ENCODE measurements around the gene ONECUT1. TPM values are rescaled to one million over a fixed set of nuclear protein-coding genes. Genes with fewer than 3 reads are reported as not detected.

ONECUT1 gene
- total RNA-seq, 1 donor from 2014 or later = 48.9 TPM

DNA sequence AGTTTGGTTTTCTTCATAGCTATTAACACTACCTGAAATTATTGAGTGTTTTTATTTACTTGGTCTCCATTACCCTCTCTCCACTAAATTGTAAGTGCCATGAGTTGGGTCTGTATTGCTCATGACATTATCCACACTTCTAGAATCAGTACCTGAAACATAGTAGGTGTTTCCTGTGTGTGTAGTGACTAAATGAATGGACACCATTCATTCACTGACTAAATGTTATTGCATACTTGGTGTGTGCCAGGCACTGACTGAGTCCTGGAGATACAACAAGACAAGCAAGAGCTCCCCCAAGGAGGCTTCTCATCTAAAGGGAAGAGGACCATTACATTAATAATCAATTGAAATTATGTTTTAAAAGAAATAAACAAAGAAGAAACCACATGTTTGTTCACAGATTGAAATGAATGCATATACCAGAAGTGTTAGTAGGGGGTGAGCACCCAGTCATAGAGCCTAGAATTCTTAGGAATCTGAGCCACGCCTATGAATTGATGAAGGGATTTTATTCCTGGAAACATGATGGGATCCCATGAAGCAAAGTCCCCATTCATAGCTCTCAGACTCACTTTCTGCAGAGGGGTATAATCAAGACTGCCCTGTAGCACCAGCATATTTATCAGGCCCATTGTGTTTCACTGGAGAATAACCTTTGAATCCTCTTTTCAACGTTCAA, 79.3 kb downstream of the ONECUT1 start:
- H3K36me3 Mint-ChIP-seq (ENCODE audit: unreplicated experiment) = no peaks in the 10 kb centered on the region
- no peak overlapping the region for H3K27ac Mint-ChIP-seq (ENCODE audit: unreplicated experiment)
- no peak for DNase-seq
- no peak overlapping the region for H3K4me3 Mint-ChIP-seq (ENCODE audit: unreplicated experiment)
- no peaks in the 10 kb centered on the region for H3K4me1 Mint-ChIP-seq (ENCODE audit: low read depth, unreplicated experiment)
- TF ChIP-seq, protein P1, sequence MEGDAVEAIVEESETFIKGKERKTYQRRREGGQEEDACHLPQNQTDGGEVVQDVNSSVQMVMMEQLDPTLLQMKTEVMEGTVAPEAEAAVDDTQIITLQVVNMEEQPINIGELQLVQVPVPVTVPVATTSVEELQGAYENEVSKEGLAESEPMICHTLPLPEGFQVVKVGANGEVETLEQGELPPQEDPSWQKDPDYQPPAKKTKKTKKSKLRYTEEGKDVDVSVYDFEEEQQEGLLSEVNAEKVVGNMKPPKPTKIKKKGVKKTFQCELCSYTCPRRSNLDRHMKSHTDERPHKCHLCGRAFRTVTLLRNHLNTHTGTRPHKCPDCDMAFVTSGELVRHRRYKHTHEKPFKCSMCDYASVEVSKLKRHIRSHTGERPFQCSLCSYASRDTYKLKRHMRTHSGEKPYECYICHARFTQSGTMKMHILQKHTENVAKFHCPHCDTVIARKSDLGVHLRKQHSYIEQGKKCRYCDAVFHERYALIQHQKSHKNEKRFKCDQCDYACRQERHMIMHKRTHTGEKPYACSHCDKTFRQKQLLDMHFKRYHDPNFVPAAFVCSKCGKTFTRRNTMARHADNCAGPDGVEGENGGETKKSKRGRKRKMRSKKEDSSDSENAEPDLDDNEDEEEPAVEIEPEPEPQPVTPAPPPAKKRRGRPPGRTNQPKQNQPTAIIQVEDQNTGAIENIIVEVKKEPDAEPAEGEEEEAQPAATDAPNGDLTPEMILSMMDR (IDR thresholded peaks at IDR 0.05; ENCODE audit: partially characterized antibody, unreplicated experiment) = no peak
- H3K27me3 Mint-ChIP-seq (ENCODE audit: unreplicated experiment) = peaks cover 6% of the 10 kb centered on the region
- peaks cover 2% of the 10 kb centered on the region for H3K9me3 Mint-ChIP-seq (ENCODE audit: unreplicated experiment)

GRCh38 chr15:52710050-52710707, 80.0 kb downstream of the ONECUT1 start:
- no peak for DNase-seq
- Mint-ChIP-seq H3K36me3 (ENCODE audit: unreplicated experiment) (no peaks in the 10 kb centered on the region), H3K4me3 (ENCODE audit: unreplicated experiment) (no peak overlapping the region), H3K27ac (ENCODE audit: unreplicated experiment) (no peak overlapping the region), H3K9me3 (ENCODE audit: unreplicated experiment) (peaks cover 2% of the 10 kb centered on the region), H3K27me3 (ENCODE audit: unreplicated experiment) (peaks cover 6% of the 10 kb centered on the region), H3K4me1 (ENCODE audit: low read depth, unreplicated experiment) (no peaks in the 10 kb centered on the region)
- TF ChIP-seq, protein P1 (IDR thresholded peaks at IDR 0.05; ENCODE audit: partially characterized antibody, unreplicated experiment) = no peak

- Mint-ChIP-seq H3K27ac (ENCODE audit: unreplicated experiment) (no peak overlapping the region), H3K9me3 (ENCODE audit: unreplicated experiment) (peaks cover 2% of the 10 kb centered on the region), H3K36me3 (ENCODE audit: unreplicated experiment) (no peaks in the 10 kb centered on the region), H3K4me3 (ENCODE audit: unreplicated experiment) (peak overlapping the region; percentile 66), H3K4me1 (ENCODE audit: low read depth, unreplicated experiment) (no peaks in the 10 kb centered on the region), H3K27me3 (ENCODE audit: unreplicated experiment) (peaks cover 6% of the 10 kb centered on the region)
- DNase-seq = peak; percentile 35
- TF ChIP-seq, protein P1 (IDR thresholded peaks at IDR 0.05; ENCODE audit: partially characterized antibody, unreplicated experiment) = no peak
Measured at GRCh38 chr15:52709187-52709981, 80.8 kb downstream of the ONECUT1 start.

Other genes with a start within 250 kb of the ONECUT1 start
- gene ARPP19, start 221.3 kb downstream of the ONECUT1 start, total RNA-seq (ENCODE audit: unreplicated experiment) = 219 TPM
- gene ATOSA, start 110.9 kb downstream of the ONECUT1 start, total RNA-seq (ENCODE audit: unreplicated experiment) = 37.8 TPM

Data from glutamatergic neuron (in vitro differentiated cells).